Hippocampal formation (tissue), 2 donors: ENCODE results near the gene SLC16A3.
A peak's percentile ranks its signal among the peaks of the same experiment; 100 is the strongest.

Experiments
- DNase-seq, 2 donors: peaks; one replicate each; lab custom pipeline; 2025; lab: John Stamatoyannopoulos, UW

SLC16A3 gene

GRCh38 chr17:82269138-82269881, 40.5 kb downstream of the SLC16A3 start:
- DNase-seq = no peak

- DNase-seq = no peak
Measured at GRCh38 chr17:82269882-82270500, 41.1 kb downstream of the SLC16A3 start.

GRCh38 chr17:82270651-82271050, 41.8 kb downstream of the SLC16A3 start:
- no peak for DNase-seq

- DNase-seq = no peak
Measured at GRCh38 chr17:82271401-82271800, 42.6 kb downstream of the SLC16A3 start.

GRCh38 chr17:82272495-82273326, 43.9 kb downstream of the SLC16A3 start:
- DNase-seq = no peak

- DNase-seq = peak; percentile 81 to 86
Measured at GRCh38 chr17:82273327-82274133, 44.7 kb downstream of the SLC16A3 start, which contains the start of gene CSNK1D. CSNK1D (minus strand) TSS chr17:82273700; CDS start chr17:82273381, 319 bp downstream.

- no peak for DNase-seq
Measured at GRCh38 chr17:82274134-82275020, 45.5 kb downstream of the SLC16A3 start.

GRCh38 chr17:82275326-82275725, 46.5 kb downstream of the SLC16A3 start:
- DNase-seq = no peak

- DNase-seq = no peak
Measured at GRCh38 chr17:82276938-82277337, 48.1 kb downstream of the SLC16A3 start.

GRCh38 chr17:82277851-82278250, 49.0 kb downstream of the SLC16A3 start:
- DNase-seq = peak in 1 of 2 donors; percentile 17

GRCh38 chr17:82278308-82278707, 49.5 kb downstream of the SLC16A3 start:
- DNase-seq = no peak

- DNase-seq = no peak
Measured at GRCh38 chr17:82278786-82279391, 50.0 kb downstream of the SLC16A3 start.

- no peak for DNase-seq
Measured at GRCh38 chr17:82280537-82280936, 51.7 kb downstream of the SLC16A3 start.

GRCh38 chr17:82281076-82281475, 52.2 kb downstream of the SLC16A3 start:
- DNase-seq = no peak

- no peak for DNase-seq
Measured at GRCh38 chr17:82281502-82282238, 52.8 kb downstream of the SLC16A3 start.

- no peak for DNase-seq
Measured at GRCh38 chr17:82282239-82283207, 53.7 kb downstream of the SLC16A3 start.

- DNase-seq = no peak
Measured at GRCh38 chr17:82283208-82283749, 54.4 kb downstream of the SLC16A3 start.

- DNase-seq = no peak
Measured at GRCh38 chr17:82285141-82285540, 56.3 kb downstream of the SLC16A3 start.
